Ecto neural progenitor cell (in vitro differentiated cells): ENCODE results near the gene TSPAN9.

Experiments
- DNase-seq: peaks from one replicate; pipeline ENCODE4 v3.0.0-alpha.2; 2018; ENCODE audit warnings: low spot score

The TSPAN9 gene

GRCh38 chr12:3099146-3099545 lies 22.0 kb downstream of the TSPAN9 start:
- no peak for DNase-seq

- no peak for DNase-seq
Measured at GRCh38 chr12:3101309-3102024, 24.3 kb downstream of the TSPAN9 start.

- DNase-seq = no peak
Measured at GRCh38 chr12:3102771-3103410, 25.7 kb downstream of the TSPAN9 start.

GRCh38 chr12:3103806-3104205 lies 26.6 kb downstream of the TSPAN9 start:
- DNase-seq = no peak

- no peak for DNase-seq
Measured at GRCh38 chr12:3105690-3106479, 28.7 kb downstream of the TSPAN9 start.

- no peak for DNase-seq
Measured at GRCh38 chr12:3106579-3106978, 29.4 kb downstream of the TSPAN9 start.

- DNase-seq = no peak
Measured at GRCh38 chr12:3107071-3107583, 29.9 kb downstream of the TSPAN9 start.

- DNase-seq = no peak
Measured at GRCh38 chr12:3107954-3108353, 30.8 kb downstream of the TSPAN9 start.

- no peak for DNase-seq
Measured at GRCh38 chr12:3110578-3110977, 33.4 kb downstream of the TSPAN9 start.

- no peak for DNase-seq
Measured at GRCh38 chr12:3113671-3114325, 36.6 kb downstream of the TSPAN9 start.

GRCh38 chr12:3114671-3115070 lies 37.5 kb downstream of the TSPAN9 start:
- DNase-seq = no peak

- no peak for DNase-seq
Measured at GRCh38 chr12:3115078-3115477, 37.9 kb downstream of the TSPAN9 start.

- DNase-seq = no peak
Measured at GRCh38 chr12:3116106-3116844, 39.1 kb downstream of the TSPAN9 start.

- no peak for DNase-seq
Measured at GRCh38 chr12:3117144-3117581, 40.0 kb downstream of the TSPAN9 start.

- DNase-seq = peak; percentile 41
Measured at GRCh38 chr12:3117591-3118015, 40.4 kb downstream of the TSPAN9 start.

GRCh38 chr12:3119192-3119755 lies 42.1 kb downstream of the TSPAN9 start:
- peak; percentile 37 for DNase-seq

- peak; percentile 48 for DNase-seq
Measured at GRCh38 chr12:3119756-3120601, 42.8 kb downstream of the TSPAN9 start.

- DNase-seq = peak; percentile 46
Measured at GRCh38 chr12:3120701-3121100, 43.5 kb downstream of the TSPAN9 start.

GRCh38 chr12:3122841-3123678 lies 45.9 kb downstream of the TSPAN9 start:
- no peak for DNase-seq
